HG02884 (cell line): ENCODE measurements around the gene KCNQ2.
"Not testable (repeated sequence)": the region's sequence is repeated elsewhere in the genome, so short reads cannot be mapped to it uniquely, and the experiment has no call there.

ENCODE experiments used
- ATAC-seq: cut with Tn5 transposase; IDR thresholded peaks from one replicate; pipeline ENCODE4 v1.9.1; 2021; ENCODE audit warnings: mild to moderate bottlenecking, moderate library complexity; ENCODE audit not compliant: unreplicated experiment

Gene KCNQ2

DNA sequence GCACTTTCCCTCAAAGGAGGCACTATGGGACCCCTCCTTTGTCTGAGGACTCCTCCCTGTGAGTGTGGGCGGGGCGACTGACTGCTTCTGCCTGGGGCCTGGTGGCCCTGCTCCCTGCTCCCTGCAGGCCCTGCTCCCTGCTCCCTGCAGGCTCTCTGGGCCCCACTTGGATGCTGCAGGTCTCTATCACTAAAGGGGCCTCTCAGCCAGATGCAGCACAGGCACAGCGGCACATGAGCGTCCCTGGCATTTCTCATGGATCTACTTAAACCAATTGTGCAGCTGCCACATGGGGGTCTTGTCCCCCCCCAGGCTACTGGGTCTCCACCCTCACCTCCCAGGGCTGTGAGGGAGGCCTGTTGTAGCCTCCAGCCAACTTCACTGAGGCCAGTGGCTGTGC, 18.6 kb upstream of the KCNQ2 start:
- no peak for ATAC-seq

DNA sequence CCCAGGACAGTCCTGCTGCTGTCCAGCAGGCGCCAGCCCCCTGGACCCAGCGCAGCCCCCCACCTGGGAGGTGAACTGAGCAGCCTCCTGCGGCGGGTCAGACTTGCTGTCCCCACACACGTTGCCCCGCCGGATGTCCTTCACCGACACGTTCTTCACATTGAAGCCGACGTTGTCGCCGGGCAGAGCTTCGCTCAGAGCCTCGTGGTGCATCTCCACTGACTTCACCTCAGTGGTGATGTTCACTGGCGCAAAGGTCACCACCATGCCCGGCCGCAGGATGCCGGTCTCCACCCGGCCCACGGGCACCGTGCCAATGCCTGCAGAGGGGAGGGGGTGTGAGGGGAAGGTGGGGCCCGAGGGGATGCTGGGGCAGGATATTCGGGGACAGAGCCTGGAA, 18.0 kb upstream of the KCNQ2 start:
- ATAC-seq, result no peak

DNA sequence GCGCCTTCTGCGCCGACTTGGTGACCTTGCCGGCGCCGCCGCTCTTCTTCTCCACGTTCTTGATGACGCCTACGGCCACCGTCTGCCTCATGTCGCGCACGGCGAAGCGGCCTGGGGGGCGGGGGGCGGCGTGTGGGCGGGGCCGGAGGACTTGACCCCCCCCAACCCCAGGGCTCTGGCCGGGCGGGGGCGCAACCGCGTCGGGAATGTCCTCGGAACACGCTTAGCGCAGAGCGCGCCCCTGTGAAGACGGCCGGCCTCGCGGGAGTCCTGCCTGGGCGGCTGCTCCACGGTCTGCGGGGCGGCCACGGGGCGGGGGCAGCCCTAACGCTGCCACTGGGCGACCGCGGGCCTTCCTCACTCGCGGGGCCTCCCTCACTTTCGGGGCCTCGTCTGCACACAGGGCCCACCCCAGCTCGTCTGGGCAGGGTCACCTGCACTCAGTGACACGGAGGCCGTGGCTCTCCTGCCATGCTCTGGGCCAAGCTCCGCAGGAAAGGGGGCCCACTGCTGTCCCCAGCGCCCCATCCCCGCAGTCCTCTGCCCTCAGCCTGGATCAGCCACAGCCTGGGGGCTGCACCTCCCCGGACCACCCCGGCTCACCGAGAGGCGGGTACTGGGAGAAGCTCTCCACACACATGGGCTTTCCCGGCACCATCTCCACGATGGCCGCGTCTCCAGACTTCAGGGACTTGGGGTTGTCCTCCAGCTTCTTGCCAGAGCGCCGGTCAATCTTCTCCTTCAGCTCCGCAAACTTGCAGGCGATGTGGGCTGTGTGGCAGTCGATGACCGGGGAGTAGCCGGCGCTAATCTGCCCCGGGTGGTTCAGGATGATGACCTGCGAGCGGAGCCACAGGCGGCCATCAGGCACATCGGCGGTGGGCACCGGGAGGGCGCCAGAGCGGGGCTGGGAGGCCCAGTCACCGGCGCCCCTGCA, 16.1 kb upstream of the KCNQ2 start:
- ATAC-seq, result no peak

DNA sequence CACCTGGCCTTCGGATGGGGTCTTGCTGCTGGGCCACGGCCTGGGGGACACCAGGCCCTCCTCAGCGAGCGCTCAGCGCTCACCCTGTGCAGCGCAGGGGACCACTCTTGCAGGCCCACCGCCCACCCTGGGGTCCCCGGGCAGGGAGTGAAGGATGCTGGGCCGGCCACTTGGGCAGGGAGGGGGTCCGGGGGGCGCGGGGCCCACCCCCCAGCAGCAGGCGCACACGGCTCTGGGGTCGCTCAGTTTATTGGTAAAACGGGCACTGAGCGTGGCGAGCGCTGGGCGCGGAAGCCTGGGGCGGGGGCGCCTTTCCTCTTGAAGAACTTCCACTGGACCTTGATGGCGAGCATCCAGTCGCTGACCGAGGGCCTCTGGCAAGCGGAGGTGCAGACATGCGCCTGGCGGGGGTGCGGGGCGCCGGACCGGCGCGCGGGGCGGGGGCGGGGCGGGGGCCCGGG, 15.4 kb upstream of the KCNQ2 start:
- ATAC-seq, result no peak

DNA sequence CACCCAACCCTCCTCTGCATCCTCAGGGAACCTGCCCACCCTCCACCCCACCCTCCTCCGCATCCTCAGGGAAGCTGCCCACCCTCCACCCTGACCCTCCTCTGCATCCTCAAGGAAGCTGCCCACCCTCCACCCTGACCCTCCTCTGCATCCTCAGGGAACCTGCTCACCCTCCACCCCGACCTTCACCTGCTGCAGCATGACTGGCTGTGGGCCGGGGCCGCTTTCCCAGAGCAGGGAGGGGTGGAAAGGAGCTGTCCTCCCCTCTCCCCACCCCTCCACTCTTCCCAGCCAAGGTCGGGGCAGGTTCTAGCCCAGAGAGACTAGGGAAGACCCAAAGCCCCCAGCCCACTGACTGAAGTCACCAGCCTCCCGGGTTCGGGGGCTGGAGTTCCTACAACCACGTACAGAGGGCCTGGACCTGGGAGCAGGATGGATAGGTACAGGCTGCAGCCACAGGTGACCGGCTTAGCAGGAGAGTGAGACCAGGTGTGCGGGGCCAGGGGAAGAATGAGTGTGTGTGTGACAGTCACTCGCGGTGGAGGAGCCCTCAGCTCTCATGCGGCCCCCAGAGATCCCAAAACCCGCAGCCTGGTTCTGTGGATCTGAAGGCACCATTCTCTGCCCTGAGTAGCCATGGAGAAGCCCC, 14.8 kb upstream of the KCNQ2 start:
- no peak for ATAC-seq

DNA sequence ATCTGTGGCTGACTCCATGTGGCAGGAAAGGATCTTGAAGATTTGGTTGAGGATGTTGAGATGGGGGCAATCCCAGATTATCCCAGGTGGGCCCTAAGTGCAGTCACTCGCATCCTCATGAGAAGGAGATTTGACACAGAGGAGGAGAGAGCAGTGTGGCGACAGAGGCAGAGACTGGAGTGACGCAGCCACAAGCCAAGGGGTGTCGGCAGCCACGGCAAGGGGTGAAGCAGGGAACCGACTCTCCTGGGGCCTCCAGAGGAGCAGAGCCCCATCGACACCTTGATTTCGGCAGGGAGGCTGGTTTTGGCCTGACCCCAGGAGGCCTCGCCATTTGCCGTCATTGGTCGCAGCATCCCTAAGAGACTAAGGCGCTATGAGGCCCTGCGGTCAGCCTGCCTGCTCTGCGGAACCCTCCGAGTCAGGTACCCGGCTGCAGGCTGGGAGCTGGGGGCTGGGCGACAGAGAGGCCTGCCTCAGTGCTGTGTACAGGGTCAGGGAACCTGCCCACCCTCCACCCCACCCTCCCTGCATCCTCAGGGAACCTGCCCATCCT, 13.9 kb upstream of the KCNQ2 start:
- ATAC-seq, result no peak

DNA sequence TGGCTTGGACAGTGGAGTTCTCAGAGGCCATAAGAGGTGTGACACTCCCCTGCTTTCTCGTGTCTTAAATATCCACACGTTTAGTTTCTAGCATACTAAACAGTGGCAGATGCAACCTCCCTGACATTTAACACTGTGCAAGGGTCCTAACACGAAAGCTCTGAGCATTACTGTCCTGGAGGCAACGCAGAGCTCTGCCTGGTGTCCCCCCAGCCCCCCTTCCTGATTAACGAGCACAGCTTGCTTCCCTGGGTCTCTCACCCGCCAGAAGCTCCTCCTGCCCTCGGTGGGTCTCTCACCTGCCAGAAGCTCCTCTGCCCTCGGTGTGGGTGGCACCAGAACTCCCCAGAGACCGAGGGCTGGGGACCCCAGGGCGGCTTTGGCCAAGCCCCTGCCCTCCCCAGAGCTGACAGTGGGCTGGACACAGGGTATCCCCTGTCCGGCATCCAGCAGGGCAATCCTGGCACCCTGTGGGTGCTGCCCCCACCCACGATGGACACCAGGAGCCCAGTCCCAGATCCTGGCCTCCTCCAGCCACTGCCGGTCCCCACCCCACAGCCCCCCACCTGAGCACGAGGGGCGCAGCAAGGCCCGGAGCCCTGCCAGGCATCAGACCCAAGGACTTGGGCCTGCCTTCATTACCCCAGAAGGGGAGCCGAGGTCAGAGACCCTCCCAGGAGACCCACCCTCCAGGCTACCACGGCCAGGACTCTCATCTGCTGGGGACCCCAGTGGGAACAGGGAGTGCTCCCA, 12.4 kb upstream of the KCNQ2 start:
- ATAC-seq, result no peak

DNA sequence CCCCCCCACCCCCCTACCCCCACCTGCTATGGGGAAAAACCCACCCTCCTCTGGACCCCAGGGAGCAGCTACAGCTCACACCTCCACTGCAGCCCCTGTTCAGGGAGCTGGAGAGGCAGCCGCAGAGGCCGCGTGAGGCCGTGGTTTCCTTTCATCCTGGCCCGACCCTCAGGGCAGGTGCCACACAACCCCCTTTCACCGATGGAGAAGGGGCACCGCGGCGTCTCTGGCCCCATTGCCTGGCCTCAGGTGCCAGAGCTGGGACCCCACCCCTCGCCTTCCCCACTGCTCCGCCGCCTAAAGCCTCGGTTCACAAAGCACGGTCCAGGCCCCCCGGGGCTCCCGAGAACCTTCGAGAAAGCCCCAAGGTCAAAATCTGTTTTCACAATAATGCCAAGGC, 11.8 kb upstream of the KCNQ2 start:
- no peak for ATAC-seq

DNA sequence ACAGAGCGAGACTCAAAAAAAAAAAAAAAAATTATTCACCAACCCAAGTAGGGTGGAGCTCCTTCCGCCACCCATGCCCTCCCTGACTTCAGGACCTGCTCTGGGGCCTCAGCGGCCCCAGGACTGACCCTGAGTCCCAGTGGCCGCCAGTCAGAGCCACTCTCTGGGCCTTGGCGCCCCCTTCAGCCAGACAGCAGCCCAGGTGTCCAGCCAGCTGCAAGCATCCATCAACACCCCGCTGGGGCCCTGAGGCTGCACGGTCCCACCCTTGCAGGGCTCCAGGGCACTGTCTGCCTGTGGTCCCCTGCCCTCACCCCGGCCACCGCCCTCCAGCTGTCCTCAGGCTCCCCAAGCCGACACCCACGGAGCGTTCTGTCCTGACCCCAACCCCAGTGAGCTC, 11.4 kb upstream of the KCNQ2 start:
- ATAC-seq, result no peak

DNA sequence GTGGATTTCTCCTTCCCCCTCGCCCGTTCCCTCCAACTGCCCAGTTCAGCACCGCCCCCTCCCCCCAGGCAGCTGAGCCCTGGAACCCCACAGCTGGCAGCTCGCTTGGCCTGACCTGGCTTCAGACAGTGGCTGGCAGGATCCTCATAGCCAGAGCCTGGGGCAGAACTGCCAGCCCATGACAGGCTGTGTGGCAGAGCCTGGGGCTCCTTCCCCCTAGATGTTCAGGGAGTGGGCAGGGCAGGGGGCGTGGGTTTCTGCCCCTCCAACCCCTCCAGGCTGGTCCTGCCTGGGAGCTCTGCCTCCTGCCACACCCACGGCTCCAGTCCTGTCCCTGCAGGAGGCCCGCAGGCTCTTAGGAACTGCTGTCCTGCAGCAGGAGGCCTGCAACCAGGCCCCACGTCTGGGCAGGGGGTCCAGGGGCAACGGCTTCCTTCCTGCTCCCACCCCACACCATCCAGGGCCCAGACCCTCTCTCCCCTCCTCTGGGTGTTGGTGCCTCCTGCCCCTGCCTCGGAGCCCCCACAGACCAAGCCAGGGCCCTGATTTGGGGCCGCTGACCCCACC, 9.6 kb upstream of the KCNQ2 start:
- no peak for ATAC-seq

DNA sequence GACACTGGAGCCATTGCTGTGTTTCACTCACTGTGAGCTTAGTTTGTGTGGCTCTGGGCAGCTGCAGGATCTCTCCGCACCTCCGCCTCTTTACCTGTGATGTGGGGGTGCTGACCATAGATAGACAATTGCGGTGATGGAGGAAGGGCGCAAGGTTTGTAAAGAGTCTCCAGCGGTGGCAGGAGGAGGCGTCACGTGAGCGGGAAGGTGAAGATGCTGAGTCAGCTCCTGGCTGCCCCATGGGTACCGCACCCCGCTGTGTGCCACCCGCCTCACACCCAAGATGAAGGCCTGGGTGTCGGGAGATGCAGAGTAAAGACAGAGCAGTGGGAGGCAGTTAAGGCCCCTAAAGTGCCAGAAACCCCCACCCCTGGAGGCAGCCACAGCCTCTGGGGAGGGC, 9.0 kb upstream of the KCNQ2 start:
- ATAC-seq, result no peak

DNA sequence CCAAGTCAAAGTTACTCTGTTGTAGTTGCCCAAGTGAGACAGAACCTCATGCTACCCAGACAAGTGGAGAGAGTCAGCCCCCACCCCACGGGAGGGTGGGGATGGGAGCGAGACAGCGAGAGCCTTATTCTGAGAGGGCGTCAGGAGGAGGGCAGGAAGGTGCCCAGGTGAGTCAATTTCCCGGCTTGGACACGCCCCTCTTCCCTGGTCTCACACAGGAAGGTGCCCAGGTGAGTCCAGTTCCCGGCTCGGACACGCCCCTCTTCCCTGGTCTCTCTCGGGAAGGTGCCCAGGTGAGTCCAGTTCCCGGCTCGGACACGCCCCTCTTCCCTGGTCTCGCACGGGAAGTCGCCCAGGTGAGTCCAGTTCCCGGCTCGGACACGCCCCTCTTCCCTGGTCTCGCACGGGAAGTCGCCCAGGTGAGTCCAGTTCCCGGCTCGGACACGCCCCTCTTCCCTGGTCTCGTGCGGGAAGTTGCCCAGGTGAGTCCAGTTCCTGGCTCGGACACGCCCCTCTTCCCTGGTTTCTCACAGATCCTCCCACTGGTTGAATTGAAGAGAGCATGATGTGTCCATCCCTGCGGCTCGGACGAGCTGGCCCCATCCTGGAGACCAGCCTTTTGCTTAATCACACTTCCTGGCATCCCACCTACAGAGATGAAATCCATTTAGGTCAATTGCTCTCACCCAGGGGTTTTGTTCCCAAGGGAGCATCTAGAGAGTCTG, 7.4 kb upstream of the KCNQ2 start:
- ATAC-seq, result not testable (repeated sequence)

DNA sequence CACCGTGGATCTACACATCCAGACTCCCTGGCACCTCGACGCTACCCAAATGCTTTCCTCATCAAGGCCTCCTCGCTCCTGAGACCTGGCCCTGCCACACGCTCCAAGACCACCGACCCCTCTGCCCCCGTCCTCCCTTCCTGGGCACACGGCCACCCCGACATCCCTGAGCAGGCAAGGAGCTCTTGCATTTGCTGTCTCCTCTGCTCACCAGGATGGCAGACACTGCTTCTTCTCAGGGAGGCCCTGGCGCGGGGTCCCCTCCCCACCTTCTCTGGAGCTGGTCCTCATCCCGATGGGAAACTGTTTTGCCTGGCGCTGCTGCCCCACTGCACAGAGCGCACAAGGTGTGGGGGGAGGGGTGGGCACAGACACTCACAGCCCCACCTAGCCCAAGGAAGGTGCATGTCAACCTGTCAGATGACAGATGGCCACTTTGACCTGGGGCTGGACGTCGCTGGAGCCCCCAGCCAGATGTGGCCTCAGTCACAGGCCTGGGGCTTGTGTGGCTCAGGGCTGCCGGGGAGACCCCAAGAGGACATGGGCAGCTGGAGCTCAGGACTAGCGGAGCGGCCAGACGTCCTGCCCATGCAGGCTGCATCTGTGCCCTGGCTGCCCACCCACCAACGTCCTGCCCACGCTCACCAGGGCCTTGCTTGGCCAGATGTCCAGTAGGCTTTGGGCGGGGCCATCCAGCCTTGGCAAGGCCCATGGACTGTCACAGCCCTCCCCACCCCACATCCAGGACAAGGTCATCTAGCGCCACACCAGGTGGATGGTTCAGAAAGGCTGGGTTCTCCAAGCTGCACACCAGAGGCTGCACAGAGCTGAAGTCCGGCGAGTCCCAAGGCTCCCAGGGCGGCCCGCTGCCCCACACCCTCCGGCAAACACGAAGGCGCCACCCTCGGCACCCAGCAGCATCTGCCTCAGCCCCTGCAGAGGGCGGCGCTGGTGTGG, 6.2 kb upstream of the KCNQ2 start:
- ATAC-seq, result no peak

DNA sequence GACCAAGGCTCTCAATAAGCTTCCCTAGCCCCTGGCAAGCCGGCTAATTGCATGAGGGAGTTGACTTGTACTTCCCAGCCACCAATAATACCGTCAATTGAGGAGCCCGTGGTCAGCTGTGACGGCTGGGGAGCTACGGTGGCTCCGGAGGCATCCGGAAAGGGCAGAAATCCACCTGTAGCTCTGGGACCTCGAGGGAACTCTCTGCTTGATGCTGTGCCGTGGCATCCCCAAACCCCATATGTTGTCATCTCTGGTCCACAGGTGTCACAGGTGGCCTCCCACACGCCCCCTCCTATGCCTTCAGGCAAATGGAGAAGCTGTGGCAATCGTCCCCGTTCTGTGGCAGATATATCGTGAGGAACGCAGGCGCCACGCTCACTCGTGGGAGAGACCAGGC, 5.5 kb upstream of the KCNQ2 start:
- ATAC-seq, result no peak

DNA sequence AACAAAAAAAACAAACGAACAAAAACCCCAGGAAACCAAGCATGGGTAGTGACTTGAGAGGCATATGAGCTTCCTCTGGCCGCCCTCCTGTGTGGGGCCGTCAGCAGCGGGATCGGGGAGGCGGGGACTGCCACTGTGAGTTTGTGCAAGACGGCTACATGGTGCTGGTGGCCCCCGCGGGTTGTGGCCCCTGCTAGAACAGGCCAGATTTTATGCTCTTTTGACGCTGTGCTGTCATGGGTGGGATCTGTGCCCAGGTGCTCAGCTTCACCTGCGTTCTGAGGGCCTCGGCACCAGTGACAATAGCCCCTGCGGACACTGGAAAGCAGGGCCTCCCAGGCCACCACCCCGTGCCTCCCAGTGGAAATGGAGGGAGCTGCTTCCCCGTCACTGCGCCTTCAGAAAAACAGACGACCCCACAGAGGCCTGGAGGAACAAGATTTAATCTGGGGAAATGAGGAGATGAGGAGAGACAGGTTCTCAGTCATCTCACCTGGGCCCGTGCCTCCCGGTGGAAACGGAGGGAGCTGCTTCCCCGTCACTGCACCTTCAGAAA, 4.7 kb upstream of the KCNQ2 start:
- no peak for ATAC-seq

DNA sequence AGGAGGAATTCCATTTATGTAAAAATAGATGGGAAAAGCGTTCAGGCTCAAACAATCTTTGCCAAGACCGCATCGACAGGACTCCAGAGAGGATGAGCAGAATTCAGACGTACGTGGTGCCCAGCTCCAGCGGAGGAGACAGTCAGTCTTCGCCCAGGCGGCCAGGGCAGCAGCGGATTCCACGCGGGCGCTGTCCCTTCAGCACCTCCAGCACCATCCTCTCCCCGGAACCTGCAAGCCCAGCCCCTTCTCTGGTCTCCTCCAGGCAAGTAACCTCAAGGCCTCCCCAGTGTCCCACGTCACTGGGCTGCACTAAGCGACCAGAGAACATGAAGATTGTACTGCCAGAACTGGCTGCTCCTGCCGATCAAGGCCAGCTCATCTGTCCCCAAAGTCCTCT, 2.8 kb upstream of the KCNQ2 start:
- ATAC-seq, result no peak

DNA sequence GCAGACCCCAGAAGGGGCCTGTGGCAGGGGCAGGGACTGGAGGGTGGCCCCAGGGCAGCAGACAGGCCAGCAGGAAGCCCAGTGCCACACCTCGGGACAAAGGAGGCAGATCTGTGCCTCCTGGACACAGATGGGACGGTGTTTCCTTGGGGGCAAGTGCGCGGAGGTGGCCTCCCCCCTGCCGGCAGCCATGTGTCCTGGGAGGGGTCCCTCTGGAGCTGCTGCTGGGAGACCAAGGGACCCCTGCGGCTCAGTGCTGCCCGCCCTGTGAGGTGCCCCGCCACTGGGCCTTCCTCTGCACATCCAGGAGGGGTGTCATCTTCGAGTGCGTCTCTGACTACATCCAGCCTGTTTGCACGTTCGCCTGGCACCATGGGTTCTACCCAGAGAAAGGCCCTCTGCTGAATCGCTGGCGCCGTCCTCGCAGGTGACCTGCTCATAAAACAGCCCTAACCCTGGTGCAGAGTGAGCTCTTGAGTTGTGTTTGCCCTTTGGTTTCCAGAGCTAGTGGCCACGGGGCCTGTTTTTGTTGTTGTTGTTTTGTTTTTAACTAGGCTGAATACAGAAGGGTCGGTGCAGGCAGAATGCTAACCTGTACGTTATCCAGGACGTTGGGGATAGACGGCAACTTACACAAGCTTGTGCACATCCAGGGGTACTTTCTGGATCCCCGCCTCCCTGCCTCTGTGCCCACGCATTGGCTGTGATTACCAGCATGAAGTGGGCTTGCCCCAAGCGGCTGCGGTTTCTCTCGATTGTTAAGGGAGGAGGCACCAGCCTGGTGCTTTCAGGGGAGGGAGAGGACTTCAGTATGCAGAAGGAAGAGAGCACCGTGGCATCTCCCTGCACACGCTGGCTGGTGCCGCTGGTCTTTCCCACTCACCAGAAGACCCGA, 1.3 kb upstream of the KCNQ2 start:
- no peak for ATAC-seq

DNA sequence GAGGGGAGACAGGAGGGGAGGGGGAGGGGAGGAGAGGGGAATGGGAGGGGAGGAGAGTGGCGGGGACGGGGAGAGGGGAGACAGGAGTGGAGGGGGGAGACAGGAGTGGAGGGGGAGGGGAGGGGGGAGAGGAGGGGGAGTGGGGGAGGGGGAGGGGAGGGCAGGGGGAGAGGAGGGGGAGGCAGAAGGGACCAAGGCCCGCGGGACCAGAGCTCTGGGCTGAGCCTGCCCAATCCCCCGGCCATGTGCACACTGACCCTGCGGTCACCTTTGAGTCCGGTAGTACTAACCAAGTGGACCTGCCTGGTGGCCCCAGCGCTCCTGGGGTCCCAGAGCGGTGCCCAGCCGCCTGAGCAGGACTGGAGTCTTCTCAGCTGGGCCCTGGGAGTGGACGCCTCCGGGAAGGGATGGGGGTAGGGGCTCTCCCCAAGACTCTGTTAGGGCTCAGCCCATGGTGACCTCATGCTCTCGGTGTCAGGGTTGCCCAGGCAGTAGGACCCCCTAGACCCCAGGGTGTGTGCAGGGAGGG, 471 bp upstream of the KCNQ2 start:
- ATAC-seq, result no peak
